Heart left ventricle (tissue), 13 donors: ENCODE data around the gene KIF4B.
"Not testable (repeated sequence)": the region's sequence is repeated elsewhere in the genome, so short reads cannot be mapped to it uniquely, and the experiment has no call there.

Experiments used
- CTCF ChIP-seq, 12 donors: fragments of 200-600 bp; sonication (generic) in 4 of 12; IDR thresholded peaks; one replicate each; pipeline versions ENCODE4 v1.5.0 to v1.8.0; 2018 to 2022; ENCODE audit warnings: antibody characterized with exemption in 12 of 12, mild to moderate bottlenecking in 5 of 12
- POLR2A ChIP-seq, 2 donors: fragments of 450-650 bp; IDR thresholded peaks; one replicate each; pipeline ENCODE4 v1.6.1; 2017; ENCODE audit warnings: antibody characterized with exemption in 2 of 2, mild to moderate bottlenecking in 2 of 2, moderate library complexity in 2 of 2
- donor health status: ischemic (EF 13 %, LVEDD 7.1; RV severe dilation, severe dysfunction).
- donor health status: DM: no; HTN: yes; CAD: no.
- donor health status: DM: no; HTN: no; CAD: no.
- donor health status: ischemic (EF 25% LVEDD 6.9; RV normal size, moderate dysfunction).
- donor health status: ischemic (EF 25% LVEDD 5.7; RV mildly dilated, moderate dysfunction).
- donor health status: ischemic (EF 35%, LVEDD 5.7; RV mildly dilated, moderate dysfunction).
- donor health status: nonischemic (EF 11% LVEDD 7.7; RV severe dilation, severe dysfunction).
- donor health status: DM: yes; HTN: yes; CAD: no.
- donor health status: PGD.
- donor health status: ischemic (EF 29% LVEDD 5.4; RV normal size, mild dysfunction).
- donor health status: nonischemic (EF 23%, LVEDD 6.1; RV moderate dilation, normal function).

GRCh38 chr5:155035087-155035486, 21.5 kb downstream of the KIF4B start:
- TF ChIP-seq CTCF, POLR2A (IDR thresholded peaks at IDR 0.05): not testable (repeated sequence)
